Testis (tissue), 3 donors: ENCODE measurements around the gene PIK3C3. TPM values are rescaled to one million over a fixed set of nuclear protein-coding genes. Genes with fewer than 3 reads are reported as not detected.

Source experiments
- DNase-seq: peaks from one replicate; pipeline ENCODE4 v3.0.0-alpha.2; 2019
- H3K27ac ChIP-seq, 2 donors: fragments of 200-600 bp; sonication (generic); one replicate each; pipeline ENCODE4 v1.5.1; 2019
- H3K27me3 ChIP-seq: fragments of 200-600 bp; sonication (generic); one replicate; pipeline ENCODE4 v1.5.1; 2019
- H3K36me3 ChIP-seq: fragments of 200-600 bp; sonication (generic); one replicate; pipeline ENCODE4 v1.5.1; 2017; ENCODE audit warnings: low read depth; ENCODE audit errors: missing control alignments
- H3K4me1 ChIP-seq: fragments of 200-600 bp; sonication (generic); one replicate; pipeline ENCODE4 v1.5.1; 2019
- H3K4me3 ChIP-seq, 2 donors: fragments of 200-600 bp; sonication (generic); one replicate each; pipeline ENCODE4 v1.5.1; 2017 to 2019
- H3K9me3 ChIP-seq: fragments of 200-600 bp; sonication (generic); one replicate; pipeline ENCODE4 v1.5.1; 2017
- CTCF ChIP-seq, 3 experiments: fragments of 450-650 bp in 2 of 3; fragments of 200-600 bp in 1 of 3; sonication (generic) in 1 of 3; IDR thresholded peaks; one replicate each; pipeline ENCODE4 v1.5.1; 2016 to 2019; ENCODE audit warnings: antibody characterized with exemption in 3 of 3, mild to moderate bottlenecking in 2 of 3, moderate library complexity in 1 of 3
- POLR2A ChIP-seq: fragments of 450-650 bp; IDR thresholded peaks from one replicate; pipeline ENCODE4 v1.6.1; 2017; ENCODE audit warnings: antibody characterized with exemption, mild to moderate bottlenecking, moderate library complexity
- whole genome bisulfite sequencing, 2 donors: methylation state at CpG; one replicate each; pipeline ENCODE4 v1.1.5; 2018; 5-methylcytosine and 5-hydroxymethylcytosine counted together
- intact Hi-C: fragments of 100-400 bp; cut with DNase I; formaldehyde crosslinking; loops from one replicate; pipeline ENCODE4 v1.15.1; 2023; ENCODE audit warnings: low total_unique reads
- polyA plus RNA-seq: library from polyadenylated mRNA; stranded (reverse); fragments of 350-450 nt; fragmentation: Illumina TruSeq; extraction: RNeasy Lipid Tissue Mini Kit (QIAGEN cat#74804); gene quantifications from one replicate; pipeline ENCODE4 v1.2.3, GENCODE V29; 2014; ENCODE audit warnings: low read depth, low replicate concordance; ENCODE audit not compliant: insufficient read depth
- total RNA-seq, 2 donors: library from RNA; depleted of rRNA; stranded (reverse); fragments of >200 nt; gene quantifications; one replicate each; pipeline ENCODE4 v1.2.3, GENCODE V29; 2016

The PIK3C3 gene
- total and polyA plus RNA-seq, 3 donors from 2014 or later = 56.8 to 94.1 (median 75.1) TPM

GRCh38 chr18:41955688-41956087, 654 bp downstream of the PIK3C3 start:
- no peak for TF ChIP-seq POLR2A
- no peak for TF ChIP-seq CTCF (IDR thresholded peaks at IDR 0.05)
- Histone ChIP-seq H3K4me1 (no peaks in the 10 kb centered on the region), H3K27me3 (no peaks in the 10 kb centered on the region), H3K4me3 (peak overlapping the region; percentile 89 to 92), H3K36me3 (no peaks in the 10 kb centered on the region), H3K9me3 (no peaks in the 10 kb centered on the region), H3K27ac (peak overlapping the region in 1 of 2 donors; percentile 81)
- intact Hi-C loops = no loop called here
- DNase-seq = no peak
- WGBS, 2 donors = 4% methylated on average over 11 of the region's 11 CpGs

GRCh38 chr18:41959045-41959444, 4.0 kb downstream of the PIK3C3 start:
- Histone ChIP-seq H3K9me3 (no peaks in the 10 kb centered on the region), H3K27ac (no peak overlapping the region), H3K4me3 (no peak overlapping the region), H3K36me3 (no peaks in the 10 kb centered on the region), H3K27me3 (no peaks in the 10 kb centered on the region), H3K4me1 (no peaks in the 10 kb centered on the region)
- no peak for DNase-seq
- TF ChIP-seq POLR2A = no peak
- no peak for TF ChIP-seq CTCF (IDR thresholded peaks at IDR 0.05)
- 94% methylated on average over 1 of the region's 1 CpG for WGBS, 2 donors
- intact Hi-C loops = no loop called here

- H3K27me3 ChIP-seq = no peaks in the 10 kb centered on the region
- H3K4me1 ChIP-seq = peaks cover 30% of the 10 kb centered on the region
- H3K27ac ChIP-seq = peak overlapping the region in 1 of 2 donors; percentile 53
- no peak overlapping the region for H3K4me3 ChIP-seq
- intact Hi-C loops = no loop called here
- 46 to 47% methylated on average over 7 of the region's 7 CpGs for WGBS, 2 donors
- no peaks in the 10 kb centered on the region for H3K9me3 ChIP-seq
- no peak for DNase-seq
- TF ChIP-seq POLR2A (no peak), CTCF (IDR thresholded peaks at IDR 0.05) (no peak)
- H3K36me3 ChIP-seq = no peaks in the 10 kb centered on the region
These were observed 10.7 kb downstream of the PIK3C3 start for GRCh38 chr18:41965634-41966255.

- peak; percentile 44 for DNase-seq
- 48 to 58% methylated on average over 4 of the region's 4 CpGs for WGBS, 2 donors
- no peaks in the 10 kb centered on the region for H3K9me3 ChIP-seq
- intact Hi-C loops = no loop called here
- no peak overlapping the region for H3K4me3 ChIP-seq
- no peak overlapping the region for H3K27ac ChIP-seq
- TF ChIP-seq CTCF (IDR thresholded peaks at IDR 0.05) (no peak), POLR2A (no peak)
- H3K27me3 ChIP-seq = no peaks in the 10 kb centered on the region
- no peaks in the 10 kb centered on the region for H3K36me3 ChIP-seq
- H3K4me1 ChIP-seq = peaks cover 30% of the 10 kb centered on the region
These were observed 11.9 kb downstream of the PIK3C3 start for GRCh38 chr18:41966943-41967342.

- Histone ChIP-seq H3K36me3 (no peaks in the 10 kb centered on the region), H3K9me3 (no peaks in the 10 kb centered on the region), H3K4me3 (no peak overlapping the region), H3K4me1 (peaks cover 30% of the 10 kb centered on the region), H3K27me3 (no peaks in the 10 kb centered on the region), H3K27ac (peak overlapping the region in 1 of 2 donors; percentile 37)
- no peak for TF ChIP-seq POLR2A
- TF ChIP-seq CTCF (IDR thresholded peaks at IDR 0.05) = no peak
- DNase-seq = no peak
- intact Hi-C loops = no loop called here
- 63 to 72% methylated on average over 2 of the region's 2 CpGs for WGBS, 2 donors
These were observed 12.6 kb downstream of the PIK3C3 start for GRCh38 chr18:41967680-41968079.
